IPS DF 19.7 (cell line): ENCODE results near the gene RFX1.
"Not testable (repeated sequence)": the region's sequence is repeated elsewhere in the genome, so short reads cannot be mapped to it uniquely, and the experiment has no call there.

Experiments
- DNase-seq: peaks from one replicate; pipeline ENCODE4 v3.0.0-alpha.2; 2013; ENCODE audit warnings: low read depth, low spot score

RFX1 gene

DNA sequence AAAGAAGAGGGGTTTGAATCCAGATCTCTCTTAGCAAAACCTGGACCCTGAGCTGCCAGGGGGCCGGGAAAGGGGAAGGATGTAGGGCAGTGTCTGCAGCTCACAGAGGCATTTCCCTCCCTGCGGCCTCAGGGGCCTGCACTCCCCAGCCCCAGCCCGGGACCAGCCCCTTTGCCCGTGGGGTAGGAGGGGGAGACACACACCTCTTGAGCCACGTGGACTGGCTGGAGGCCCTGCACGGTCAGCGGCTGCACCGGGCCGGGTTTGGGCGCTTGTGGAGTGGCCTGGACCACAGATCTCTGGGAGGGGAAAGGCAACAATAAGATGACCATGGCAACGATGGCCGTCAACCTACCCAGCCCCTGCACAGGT lies 26.9 kb downstream of the RFX1 start:
- no peak for DNase-seq

DNA sequence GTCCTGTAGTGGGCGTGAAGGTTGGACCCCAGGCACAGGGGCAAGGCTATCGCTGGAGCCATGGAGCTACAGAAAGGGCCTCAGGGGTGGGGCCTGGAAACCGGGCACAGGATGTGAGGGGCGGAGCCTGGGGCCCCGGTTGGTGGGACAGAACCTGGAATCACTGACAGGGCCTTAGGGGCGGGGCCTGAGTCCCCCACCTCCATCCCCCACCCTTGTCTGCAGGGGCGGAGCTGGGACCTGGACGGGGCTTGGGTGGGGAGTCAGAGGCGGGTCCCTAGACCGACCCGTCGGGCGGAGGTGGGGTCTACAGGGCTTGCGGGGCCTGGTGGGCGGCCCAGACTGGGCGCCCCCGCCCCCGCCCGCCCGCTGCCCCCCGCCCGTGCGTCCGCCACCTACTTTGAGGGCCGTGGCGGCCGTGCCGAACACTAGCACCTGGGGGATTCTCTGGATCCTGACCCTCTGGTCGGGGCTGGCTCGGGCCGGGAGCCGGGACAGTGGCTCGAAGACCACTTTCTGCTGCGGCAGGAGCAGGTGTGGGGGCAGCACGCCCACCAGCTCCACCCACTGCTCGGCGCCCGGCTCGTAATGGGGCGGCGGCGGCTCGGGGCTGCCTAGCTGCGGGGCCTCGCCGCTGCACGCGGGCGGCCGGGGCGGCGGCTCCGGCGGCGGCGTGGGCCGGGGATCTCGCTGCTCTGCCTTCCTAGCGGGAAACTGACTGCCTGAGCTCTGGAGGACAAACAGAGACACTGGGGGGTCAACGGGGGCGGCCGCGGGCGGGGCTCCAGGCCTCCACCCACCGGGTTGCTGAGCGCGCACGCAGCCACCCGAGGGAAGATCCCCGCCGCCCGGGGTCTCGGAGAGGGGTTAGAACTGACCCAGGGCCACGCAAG lies 27.5 kb downstream of the RFX1 start:
- DNase-seq = peak; percentile 89

DNA sequence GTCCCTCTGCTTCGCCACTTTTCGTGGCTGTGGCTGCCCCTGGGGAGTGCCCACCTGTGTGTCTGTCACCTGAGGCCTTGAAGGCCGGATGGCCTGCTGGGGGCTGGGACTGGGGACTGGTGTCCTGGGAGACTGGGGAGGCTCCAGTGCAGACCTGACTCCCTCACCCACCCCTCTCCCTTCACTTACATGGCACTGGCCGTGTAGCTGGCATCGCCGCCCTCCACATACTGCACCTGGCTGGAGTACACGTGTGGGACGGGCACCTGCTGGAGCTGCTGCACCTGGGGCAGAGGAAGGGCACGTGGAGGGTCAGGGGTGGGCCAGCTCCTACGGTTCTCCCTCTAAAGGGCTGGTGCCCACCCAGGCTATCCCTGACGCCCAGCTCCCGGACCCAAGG lies 28.3 kb downstream of the RFX1 start:
- no peak for DNase-seq

DNA sequence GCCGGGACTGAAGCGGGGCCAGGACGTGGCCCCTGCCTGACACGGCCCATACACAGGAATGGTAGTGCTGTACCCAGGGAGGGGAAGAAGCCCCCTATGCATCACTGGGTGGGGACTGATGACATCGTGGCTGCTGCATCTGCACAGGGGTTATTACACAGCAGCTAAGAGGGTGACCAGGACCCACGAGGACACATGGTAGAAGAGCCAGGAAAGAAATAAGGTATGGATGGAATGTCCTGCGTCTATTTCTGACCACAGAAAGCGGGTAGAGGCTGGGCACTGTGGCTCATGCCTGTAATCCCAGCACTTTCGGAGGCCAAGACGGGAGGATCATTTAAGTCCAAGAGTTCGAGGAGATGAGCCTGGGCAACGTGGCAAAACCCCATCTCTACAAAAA lies 29.7 kb downstream of the RFX1 start:
- DNase-seq = no peak

DNA sequence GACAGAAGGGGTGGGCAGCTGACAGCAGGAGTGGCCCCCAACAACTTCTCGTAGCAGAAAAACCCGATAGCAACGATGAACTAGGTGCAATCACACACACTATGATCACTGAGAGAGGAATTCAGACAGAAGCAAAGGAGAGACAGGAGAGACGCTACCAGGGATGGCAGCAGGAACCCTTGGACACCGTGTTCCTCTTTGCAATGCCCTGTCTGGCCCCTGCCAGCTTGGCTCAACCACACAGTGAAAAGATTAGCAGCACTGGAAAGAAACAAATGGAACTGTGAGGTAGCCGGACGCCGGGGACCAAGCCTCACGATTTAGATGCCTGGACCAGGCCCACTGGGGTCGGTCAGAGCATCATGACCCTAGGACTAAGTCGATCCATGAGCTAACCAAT lies 30.2 kb downstream of the RFX1 start:
- DNase-seq = no peak

DNA sequence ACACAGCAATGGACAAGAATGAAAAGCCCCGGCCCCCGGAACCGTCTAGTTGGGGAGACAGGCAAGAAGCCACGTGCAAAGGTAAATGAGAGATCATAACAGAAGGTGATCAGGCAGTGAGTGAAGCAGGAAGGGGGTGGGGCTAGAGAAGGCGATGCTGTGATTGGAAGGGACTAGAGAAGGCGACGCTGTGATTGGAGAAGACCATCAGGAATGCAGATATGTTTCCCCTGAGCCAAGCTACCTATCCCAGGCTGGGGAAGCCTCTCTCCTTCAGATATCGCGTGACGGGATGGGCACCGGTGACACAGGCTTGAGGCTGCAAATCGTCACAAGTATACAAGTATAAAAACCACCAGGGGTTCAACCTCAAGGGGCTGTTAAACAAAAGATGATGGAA lies 32.0 kb downstream of the RFX1 start:
- peak; percentile 92 for DNase-seq

DNA sequence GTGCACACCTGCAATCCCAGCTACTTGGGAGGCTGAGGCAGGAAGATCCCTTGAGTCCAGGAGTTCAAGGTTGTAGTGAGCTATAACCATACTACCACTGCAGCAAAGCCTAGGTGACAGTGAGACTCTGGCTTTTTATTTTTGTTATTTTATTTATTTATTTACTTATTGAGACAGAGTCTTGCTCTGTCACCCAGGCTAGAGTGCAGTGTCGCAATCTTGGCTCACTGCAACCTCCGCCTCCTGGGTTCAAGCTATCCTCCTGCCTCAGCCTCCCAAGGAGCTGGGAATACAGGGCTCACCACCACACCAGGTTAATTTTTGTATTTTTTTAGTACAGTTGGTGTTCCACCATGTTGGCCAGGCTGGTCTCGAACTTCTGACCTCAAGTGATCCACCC lies 32.6 kb downstream of the RFX1 start:
- DNase-seq = not testable (repeated sequence)

DNA sequence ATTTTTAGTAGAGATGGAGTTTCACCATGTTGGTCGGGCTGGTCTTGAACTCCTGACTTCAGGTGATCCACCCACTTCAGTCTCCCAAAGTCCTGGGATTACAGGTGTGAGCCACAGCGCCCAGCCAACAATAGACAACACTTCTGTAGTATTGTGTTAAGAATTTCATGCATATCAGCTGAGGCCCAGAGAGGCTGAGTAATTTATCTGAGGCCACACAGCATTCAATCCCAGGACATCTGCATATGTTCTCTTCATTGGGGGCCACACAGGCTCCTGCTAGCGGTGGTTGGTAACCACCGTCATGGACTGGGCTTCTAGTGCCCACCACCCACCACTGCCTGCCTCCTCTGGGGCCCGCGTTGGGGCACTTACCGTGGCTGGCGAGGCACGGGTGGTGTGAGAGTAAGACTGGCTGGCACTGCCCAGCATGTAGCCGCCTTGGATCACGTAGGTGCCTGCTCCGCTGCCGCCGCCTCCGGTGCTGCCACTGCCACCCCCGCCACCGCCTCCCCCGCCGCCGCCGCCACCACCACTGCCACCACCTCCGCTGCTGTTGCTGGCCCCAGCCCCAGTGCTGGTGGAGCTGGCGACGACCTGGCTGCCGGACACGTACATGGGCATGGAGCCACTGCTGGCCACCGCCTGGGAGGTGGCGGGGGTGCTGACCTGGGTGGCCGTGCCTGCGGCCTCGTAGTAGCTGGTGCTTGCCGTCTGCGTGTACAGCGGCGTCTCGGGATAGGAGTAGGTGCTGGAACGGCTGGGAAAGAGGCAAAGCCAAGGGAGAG lies 33.6 kb downstream of the RFX1 start:
- no peak for DNase-seq

DNA sequence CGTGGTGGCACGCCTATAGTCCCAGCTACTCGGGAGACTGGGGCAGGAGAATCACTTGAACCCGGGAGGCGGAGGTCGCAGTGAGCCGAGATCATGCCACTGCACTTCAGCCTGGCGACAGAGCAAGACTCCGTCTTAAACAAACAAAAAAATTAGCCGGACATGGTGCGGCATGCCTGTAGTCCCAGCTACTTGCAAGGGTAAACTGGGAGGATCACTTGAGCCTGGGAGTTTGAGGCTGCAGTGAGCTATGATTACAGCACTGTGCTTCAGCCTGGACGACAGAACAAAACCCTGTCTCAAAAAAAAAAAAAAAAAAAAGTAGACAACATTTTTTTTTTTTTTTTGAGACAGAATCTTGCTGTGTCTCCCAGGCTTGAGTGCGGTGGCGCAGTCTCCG lies 34.3 kb downstream of the RFX1 start:
- not testable (repeated sequence) for DNase-seq

DNA sequence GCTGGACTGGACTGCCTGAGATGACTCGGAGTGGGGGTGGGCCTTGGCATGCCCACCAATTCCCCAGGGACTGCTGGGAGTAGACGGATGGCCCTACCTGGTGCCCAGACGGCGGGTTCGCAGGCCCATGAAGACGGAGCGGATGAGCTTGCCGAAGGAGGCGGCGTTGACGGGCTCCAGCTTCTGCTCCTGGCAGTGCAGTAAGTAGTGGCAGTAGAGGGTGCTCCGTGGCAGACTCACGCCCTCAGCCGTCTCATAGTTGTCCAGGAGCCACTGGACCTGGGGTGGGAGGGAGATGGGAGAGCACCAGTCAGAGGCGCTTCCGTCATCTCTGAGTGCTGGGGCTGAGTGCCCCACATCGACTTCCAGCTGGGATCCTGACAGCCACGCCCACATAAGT lies 36.2 kb downstream of the RFX1 start:
- DNase-seq = no peak

DNA sequence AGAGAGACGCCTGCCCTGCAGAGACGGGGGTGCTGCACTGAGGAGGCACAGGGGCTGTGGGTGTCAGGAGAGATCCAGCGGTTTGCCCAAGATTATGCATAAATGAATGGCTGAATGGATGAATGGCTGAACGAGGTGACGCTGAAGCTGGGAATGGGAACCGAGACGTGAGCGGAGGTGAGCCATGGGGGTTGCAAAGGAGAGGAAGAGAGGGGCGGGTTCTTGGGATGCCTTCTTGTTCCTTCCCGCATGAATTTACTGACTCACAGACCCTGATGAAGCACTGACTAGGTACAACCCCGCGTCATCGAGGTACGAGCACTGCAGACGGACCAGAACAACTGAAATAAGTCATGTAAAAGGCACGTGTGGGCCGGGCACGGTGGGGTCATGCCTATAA lies 37.1 kb downstream of the RFX1 start:
- no peak for DNase-seq

DNA sequence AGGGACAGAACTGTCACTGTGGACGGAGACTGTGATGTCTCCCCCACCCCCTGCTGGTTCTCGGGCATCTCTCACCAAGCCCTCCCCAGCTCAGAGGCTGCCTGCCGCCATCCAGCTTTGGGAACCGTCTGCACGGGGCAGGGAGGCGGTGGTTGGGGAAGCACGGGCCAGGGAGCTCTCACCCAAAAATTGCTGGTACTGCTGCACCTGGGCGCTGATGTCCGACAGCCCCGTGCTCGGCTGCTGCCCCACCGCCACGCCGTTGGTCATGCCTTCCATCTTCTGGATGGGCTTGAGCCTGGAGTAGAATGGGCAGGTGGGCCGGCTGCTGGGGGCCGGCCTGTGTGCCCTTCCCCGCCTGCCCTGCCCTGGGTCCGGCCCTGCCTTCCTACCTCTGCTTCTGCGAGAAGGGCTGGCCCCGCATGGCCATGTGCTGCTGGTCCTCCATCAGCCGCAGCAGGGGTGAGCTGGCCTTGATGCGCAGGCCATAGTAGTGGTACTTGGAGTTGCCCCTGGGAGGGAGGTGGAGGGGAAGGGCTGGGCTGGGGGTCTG lies 37.7 kb downstream of the RFX1 start:
- DNase-seq = no peak

DNA sequence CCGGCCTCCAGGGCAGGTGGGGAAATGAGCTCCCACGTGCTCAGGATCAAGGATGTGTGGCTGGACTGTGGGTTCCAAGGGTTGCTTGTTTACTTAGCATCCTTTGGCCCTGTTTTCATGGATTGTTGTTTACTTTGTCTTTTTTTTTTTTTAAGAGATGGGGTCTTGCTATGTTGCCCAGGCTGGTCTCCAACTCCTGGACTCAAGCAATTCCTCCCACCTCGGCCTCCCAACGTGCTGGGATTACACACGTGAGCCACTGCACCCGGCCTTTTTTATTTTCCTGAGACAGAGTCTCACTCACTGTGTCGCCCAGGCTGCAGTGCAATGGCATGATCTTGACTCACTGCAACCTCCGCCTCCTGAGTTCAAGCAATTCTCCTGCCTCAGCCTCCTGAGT lies 38.9 kb downstream of the RFX1 start:
- not testable (repeated sequence) for DNase-seq

DNA sequence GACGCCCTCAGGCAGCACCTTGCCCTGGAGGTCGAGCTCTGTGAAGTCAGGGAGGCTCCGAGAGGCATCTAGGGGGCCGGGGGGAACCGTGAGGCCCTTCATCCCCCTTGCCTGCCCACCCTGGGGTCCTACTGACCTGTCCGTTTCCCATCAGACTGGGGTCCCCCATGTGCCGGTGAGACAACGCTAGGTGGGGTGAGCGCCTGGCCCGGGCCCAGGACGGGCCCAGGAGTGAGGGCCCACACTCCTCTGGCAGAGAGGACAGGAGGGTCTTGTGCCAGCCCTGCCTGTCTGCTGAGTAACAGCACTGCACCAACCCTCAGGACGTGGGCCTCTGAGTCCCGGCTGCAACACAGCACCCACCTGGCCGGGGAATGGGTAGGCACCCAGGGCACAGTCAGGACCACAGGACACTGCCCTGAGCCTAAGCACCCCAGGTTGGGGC lies 39.4 kb downstream of the RFX1 start:
- DNase-seq = no peak

DNA sequence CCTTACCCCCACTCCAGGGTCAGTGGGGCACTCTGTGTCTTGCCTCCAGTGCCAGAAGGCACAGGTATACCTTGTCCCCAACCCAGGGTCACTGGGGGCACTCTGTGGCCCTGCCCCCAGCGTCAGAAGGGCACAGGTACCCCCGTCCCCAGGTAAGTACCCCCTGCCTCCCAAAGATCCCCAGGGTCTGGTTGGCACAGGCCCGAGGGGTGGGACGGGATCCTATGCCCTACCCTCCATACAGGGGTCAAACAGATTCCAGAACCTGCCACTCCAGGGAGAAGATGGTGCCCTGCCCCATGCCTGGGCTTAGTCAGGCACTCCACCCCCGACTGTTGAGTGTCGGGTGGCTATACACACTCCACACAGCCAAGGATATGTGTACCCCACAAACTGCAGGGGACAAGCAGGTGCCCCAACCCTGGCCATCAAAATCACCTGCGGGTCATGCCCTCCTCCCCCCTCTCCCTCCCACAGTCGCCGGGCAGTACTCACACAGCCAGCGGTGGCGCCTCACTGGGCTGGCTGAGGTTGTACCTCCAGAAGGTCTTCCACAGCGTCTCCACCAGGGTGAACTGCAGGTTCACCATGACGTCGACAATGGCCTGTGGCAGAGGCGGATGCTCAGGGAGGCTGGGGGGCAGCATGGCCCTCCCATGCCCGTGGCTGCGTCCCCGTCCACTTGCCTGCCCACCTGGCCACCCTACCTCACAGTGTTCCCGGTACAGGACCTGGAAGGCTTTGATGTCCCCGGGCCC lies 40.0 kb downstream of the RFX1 start:
- DNase-seq = no peak

DNA sequence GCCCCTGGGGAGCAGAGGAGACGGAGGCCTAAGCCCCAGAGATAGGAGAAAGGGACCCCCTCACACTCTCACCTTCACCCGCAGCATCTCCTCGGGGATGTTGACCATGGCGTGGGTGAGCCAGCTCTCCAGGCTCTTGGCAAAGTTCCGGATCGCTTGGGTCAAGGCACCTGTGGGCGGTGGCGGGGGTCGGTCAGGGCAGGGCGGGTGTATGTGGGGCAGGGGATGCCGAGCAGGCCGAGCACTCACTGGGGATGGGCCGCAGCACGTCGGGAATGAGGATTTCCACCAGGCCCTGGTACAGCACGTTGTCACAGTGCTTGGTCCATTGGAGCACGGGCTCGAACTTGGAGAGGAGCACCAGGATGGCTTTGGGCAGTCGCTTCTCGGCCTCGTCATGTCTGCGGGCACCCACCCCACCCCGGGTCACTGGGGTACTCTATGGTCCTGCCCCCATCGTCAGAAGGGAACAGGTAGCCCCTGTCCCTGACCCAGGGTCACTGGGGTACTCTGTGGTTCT lies 40.7 kb downstream of the RFX1 start:
- DNase-seq = no peak

DNA sequence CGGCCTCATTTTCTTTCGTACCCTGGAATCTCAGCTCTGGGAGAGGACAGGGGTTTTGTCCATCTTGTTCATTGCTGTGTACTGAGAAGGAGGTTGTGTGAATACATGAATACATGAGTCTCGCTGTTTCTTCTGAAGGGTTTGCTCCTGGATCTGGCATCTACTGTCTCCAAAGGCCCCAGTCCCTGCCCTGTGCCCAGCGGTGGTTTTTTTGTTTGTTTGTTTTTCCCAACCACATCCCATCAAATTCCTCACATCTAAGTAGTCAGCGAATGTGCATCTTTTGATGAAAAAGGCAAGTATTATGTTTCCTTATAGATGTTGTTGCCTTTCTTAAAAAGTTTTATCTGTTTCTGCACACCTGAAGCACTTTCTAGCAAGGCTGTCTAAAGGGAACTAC lies 41.3 kb downstream of the RFX1 start:
- no peak for DNase-seq

DNA sequence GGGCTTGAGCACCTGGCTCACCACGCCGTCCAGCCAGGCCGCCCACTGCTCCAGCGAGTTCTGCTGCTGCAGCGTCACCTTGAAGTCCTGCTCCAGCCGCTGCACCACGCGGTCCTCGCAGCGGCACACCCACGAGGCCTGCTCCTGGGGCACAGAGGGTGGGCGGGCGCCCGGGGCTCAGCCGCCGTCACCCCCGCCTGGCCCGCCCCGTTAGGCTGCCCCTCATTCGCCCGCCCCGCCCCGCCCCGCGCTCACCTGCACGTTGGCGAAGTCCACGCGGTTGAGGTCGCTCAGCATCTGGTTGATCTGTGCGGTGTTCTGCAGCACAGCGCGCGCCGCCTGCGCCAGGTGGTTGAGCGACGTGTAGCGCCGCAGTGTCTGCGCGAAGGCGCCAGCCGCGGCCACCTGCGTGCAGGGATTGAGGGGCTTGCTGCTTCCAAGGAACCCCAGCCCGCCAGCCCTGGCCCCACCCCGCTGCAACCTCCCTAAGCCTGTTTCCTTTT lies 42.5 kb downstream of the RFX1 start:
- DNase-seq = no peak

DNA sequence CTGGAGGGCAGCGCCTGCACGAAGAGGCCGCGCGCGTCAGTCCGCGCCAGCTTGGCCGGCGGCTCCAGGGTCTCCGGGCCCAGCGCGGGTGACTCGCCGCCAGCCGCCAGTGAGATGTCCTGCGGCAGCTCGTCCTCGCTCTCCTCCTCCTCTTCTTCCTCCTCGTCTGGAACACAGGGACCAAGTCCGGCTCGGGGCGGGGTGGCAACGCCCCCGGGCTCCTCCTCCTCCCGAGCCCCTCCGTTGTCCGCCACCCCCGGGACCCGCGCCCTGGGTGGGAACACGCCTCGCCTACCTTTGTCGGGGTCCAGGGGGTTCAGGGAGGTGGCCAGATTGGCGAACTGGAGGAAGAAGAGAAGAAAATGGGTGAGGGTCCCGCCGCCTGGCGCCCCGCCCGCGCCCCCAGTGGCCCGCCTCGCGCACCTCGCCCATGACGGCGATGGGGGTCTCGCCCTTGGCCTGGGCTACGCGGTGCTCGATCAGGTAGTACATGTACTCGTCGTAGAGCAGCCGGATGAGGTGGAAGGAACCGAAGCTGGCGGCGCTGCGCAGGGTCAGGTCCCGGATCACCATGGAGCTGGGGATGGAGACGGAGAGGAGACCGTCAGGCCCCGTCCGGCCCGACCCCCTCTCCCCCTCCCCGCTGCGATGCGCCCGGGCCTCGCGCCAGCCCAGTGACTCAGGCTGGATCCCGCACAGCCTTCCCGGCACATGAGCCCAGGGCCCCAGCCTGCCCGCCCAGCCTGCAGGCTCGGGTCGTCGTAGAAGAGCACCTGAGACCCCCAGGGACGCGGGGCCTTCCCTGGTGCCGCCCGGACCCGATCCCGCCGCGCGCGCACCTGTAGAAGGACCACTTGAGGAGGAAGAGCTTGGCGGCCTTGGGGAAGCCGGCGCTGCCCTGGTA lies 43.2 kb downstream of the RFX1 start:
- no peak for DNase-seq
